Mesendoderm (in vitro differentiated cells): Measurements from ENCODE around the gene RAB14. TPM values are rescaled to one million over a fixed set of nuclear protein-coding genes. Genes with fewer than 3 reads are reported as not detected.
A peak's percentile ranks its signal among the peaks of the same experiment; 100 is the strongest.

Experiments used
- DNase-seq: peaks from one replicate; pipeline ENCODE4 v3.0.0; 2013
- H2AK5ac ChIP-seq: 2 replicates; pipeline ENCODE4 v1.6.1; 2013; ENCODE audit warnings: low read length, inconsistent platforms
- H2BK120ac ChIP-seq: 2 replicates; pipeline ENCODE4 v1.6.1; 2013; ENCODE audit warnings: low read depth, mild to moderate bottlenecking, low read length, moderate library complexity, mixed read lengths
- H2BK15ac ChIP-seq: replicated peaks from 2 replicates; pipeline ENCODE4 v1.6.1; 2013; ENCODE audit warnings: low read depth, mild to moderate bottlenecking, moderate library complexity
- H2BK5ac ChIP-seq: 2 replicates; pipeline ENCODE4 v1.6.1; 2013; ENCODE audit warnings: low read length, inconsistent platforms
- H3K18ac ChIP-seq: 2 replicates; pipeline ENCODE4 v1.6.1; 2013; ENCODE audit warnings: mild to moderate bottlenecking, low read length, mixed read lengths
- H3K23ac ChIP-seq: one replicate; pipeline ENCODE4 v1.6.1; 2013; ENCODE audit warnings: low read length
- H3K27ac ChIP-seq: 2 replicates; pipeline ENCODE4 v1.5.1; 2013; ENCODE audit warnings: low read depth, mild to moderate bottlenecking, inconsistent platforms, low read length, moderate library complexity
- H3K27me3 ChIP-seq: 2 replicates; pipeline ENCODE4 v1.6.1; 2013; ENCODE audit warnings: low read length, control low read depth, mild to moderate bottlenecking, inconsistent platforms; ENCODE audit not compliant: insufficient read depth, poor library complexity
- H3K36me3 ChIP-seq: 2 replicates; pipeline ENCODE4 v1.6.1; 2013; ENCODE audit warnings: low read length, inconsistent platforms; ENCODE audit not compliant: control insufficient read depth, insufficient read depth
- H3K4ac ChIP-seq: one replicate; pipeline ENCODE4 v1.6.1; 2013; ENCODE audit warnings: low read depth, mild to moderate bottlenecking, low read length, moderate library complexity
- H3K4me1 ChIP-seq: 2 replicates; pipeline ENCODE4 v1.6.1; 2013; ENCODE audit warnings: low read depth, low read length, inconsistent platforms; ENCODE audit not compliant: control insufficient read depth
- H3K4me2 ChIP-seq: 2 replicates; pipeline ENCODE4 v1.6.1; 2013; ENCODE audit warnings: low read length
- H3K4me3 ChIP-seq: 2 replicates; pipeline ENCODE4 v1.5.1; 2013; ENCODE audit warnings: mild to moderate bottlenecking, low read length
- H3K56ac ChIP-seq: one replicate; pipeline ENCODE4 v1.6.1; 2013; ENCODE audit warnings: low read length
- H3K79me1 ChIP-seq: 2 replicates; pipeline ENCODE4 v1.6.1; 2013; ENCODE audit warnings: low read length, inconsistent platforms
- H3K79me2 ChIP-seq: 2 replicates; pipeline ENCODE4 v1.6.1; 2013; ENCODE audit warnings: mild to moderate bottlenecking, low read length; ENCODE audit not compliant: control insufficient read depth, insufficient read depth
- H3K9ac ChIP-seq: 2 replicates; pipeline ENCODE4 v1.6.1; 2013; ENCODE audit warnings: low read length, inconsistent platforms
- H4K5ac ChIP-seq: one replicate; pipeline ENCODE4 v1.6.1; 2013; ENCODE audit warnings: low read length
- H4K8ac ChIP-seq: one replicate; pipeline ENCODE4 v1.6.1; 2013; ENCODE audit warnings: low read depth, mild to moderate bottlenecking, control low read depth, low read length, moderate library complexity
- WGBS: extraction: QIAGEN DNeasy Blood & Tissue Kit; methylation state at CpG from one replicate; pipeline ENCODE4 v1.1.7; 2013; ENCODE audit warnings: low lambda C conversion rate, missing lambda C conversion rate; ENCODE audit not compliant: insufficient coverage; ENCODE audit errors: extremely low coverage; 5-methylcytosine and 5-hydroxymethylcytosine counted together
- polyA plus RNA-seq, 2 experiments: library from polyadenylated mRNA; stranded (reverse); fragments of 200-250 nt; gene quantifications; one replicate each; pipeline ENCODE4 v1.2.3, GENCODE V29; 2013

The RAB14 gene
- polyA plus RNA-seq (2013, experiment 1 of 2), result 26.2 TPM
- polyA plus RNA-seq (2013, experiment 2 of 2), result 25.9 TPM

DNA sequence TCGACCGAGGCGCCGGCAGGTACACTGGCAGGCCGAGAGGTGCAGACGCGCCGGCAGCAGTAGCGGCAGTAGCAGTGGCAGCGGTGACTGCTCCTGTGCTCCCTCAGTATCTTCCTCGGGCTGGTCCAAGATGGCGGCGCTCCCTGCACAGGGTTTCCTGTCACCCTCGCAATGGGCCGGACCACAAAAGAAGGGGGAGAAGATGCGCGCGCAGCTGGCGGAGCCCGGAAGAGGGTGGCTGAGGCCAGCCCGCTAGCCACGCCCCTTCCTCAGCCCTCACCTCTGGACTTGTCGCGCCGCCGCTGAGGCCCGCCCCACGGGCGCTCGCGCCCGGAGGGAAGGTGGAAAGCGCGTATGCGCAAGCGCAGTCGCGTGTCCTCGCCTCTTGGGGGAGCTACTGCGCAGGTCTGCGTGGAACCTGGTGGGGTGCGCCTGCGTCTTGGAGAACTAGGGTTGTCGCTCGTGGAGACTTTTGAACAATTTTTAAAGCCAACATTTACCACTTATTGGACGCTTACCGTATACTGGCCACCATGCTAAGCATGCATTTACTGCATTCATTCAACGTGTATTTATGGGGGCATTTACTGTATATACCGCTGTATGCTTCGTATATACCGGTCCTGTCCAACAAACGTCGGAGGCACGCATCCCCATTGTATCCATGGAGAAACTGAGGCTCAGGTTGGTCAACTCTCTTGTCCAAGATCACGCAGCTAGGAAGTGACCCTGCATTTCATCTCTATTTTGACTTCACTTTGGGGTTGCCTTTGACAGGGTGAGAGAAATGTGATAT is at the start of gene RAB14:
TSS of gene RAB14 (minus strand) at position 132 of the 796 bp plus-strand sequence. CDS start 8,457 bp downstream, outside the sequence.
- Histone ChIP-seq H2BK120ac (no peak within 1 kb of the TSS), H2AK5ac (no peak within 1 kb of the TSS), H3K4me1 (peaks cover 8% of the 10 kb centered on the region), H3K27ac (peak within 1 kb of the TSS; percentile 90), H3K4me2 (peak within 1 kb of the TSS; percentile 77), H2BK5ac (peak within 1 kb of the TSS; percentile 44), H3K4me3 (peak within 1 kb of the TSS; percentile 88), H3K36me3 (no peaks in the 10 kb centered on the region), H3K9ac (peak within 1 kb of the TSS; percentile 94), H2BK15ac (no peak within 1 kb of the TSS), H3K27me3 (no peaks in the 10 kb centered on the region), H3K4ac (peak within 1 kb of the TSS; percentile 84), H3K79me1 (peaks cover 4% of the 10 kb centered on the region), H3K18ac (peak within 1 kb of the TSS; percentile 75), H3K56ac (peak within 1 kb of the TSS; percentile 94), H4K5ac (no peak within 1 kb of the TSS), H4K8ac (no peak within 1 kb of the TSS), H3K23ac (peak within 1 kb of the TSS; percentile 76), H3K79me2 (peaks cover 30% of the 10 kb centered on the region)
- DNase-seq, result peak; percentile 98
- WGBS, result no CpG with 5 or more reads among the region's 55 CpGs

DNA sequence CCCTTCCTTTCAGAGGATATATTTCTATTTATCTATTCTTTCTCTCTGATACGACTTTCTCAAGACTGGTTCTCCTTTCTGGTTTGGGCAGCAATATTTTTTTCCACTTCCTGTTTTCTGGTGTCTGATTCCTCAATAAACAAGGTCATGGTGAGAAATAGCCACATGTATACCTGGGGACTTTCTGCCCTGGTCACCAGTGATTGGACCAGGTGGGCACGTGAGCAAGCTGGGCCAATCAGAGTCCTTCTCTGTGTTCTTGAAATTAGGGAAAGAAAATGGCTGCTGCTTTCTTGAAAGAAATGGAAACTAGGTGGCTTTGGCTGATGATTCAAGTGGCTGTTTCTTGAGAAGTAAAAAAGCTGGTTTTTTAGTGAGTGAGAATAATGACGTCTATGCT is 47.9 kb upstream of the RAB14 start:
- no peak overlapping the region for H2BK120ac ChIP-seq
- no peak overlapping the region for H3K23ac ChIP-seq
- H3K4me3 ChIP-seq, result no peak overlapping the region
- H3K79me2 ChIP-seq, result no peaks in the 10 kb centered on the region
- no peak overlapping the region for H2BK15ac ChIP-seq
- H3K79me1 ChIP-seq, result no peaks in the 10 kb centered on the region
- no peak overlapping the region for H3K18ac ChIP-seq
- no peak for DNase-seq
- no peak overlapping the region for H3K9ac ChIP-seq
- H3K4ac ChIP-seq, result no peak overlapping the region
- no peak overlapping the region for H2AK5ac ChIP-seq
- no peak overlapping the region for H3K56ac ChIP-seq
- H3K36me3 ChIP-seq, result no peaks in the 10 kb centered on the region
- no peak overlapping the region for H3K4me2 ChIP-seq
- no peaks in the 10 kb centered on the region for H3K4me1 ChIP-seq
- no peak overlapping the region for H4K8ac ChIP-seq
- WGBS, result no CpG with 5 or more reads among the region's 3 CpGs
- H4K5ac ChIP-seq, result no peak overlapping the region
- H2BK5ac ChIP-seq, result no peak overlapping the region
- H3K27me3 ChIP-seq, result no peaks in the 10 kb centered on the region
- H3K27ac ChIP-seq, result no peak overlapping the region

DNA sequence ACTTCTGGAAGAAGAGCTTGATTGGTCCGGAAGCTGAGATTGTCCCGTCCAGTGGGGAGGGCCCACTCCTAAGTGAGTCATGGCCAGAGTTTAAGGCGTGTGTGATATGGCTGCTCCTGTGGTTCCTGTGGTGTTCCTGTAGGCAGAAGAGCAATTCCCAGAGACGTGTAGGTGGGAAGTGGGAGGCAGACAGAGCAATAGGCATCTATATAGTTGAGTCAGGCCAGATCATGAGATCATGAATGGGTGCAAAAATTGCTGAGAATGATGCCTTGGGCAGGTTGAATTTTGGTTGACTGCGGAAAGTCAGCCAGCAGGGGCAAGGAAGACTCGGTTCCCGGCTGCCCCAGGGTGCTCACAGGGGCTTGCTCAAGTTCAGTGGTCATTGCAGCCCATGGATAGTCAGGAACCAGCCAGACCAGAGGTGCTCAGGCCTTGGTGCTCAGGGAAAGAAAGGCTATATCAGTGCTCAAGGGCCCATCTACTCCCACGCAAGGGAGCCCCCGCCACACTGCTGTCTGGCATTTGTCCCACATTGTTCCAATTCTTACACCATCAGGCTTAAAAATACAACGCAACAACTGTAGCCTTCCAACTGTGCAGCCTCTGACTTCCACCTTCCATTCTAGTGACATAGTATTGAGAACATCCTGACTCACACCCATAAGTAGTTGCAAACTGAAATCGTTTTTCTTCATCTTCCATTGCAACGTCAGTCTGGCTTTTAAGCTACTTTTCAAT is 45.3 kb upstream of the RAB14 start:
- Histone ChIP-seq H3K27me3 (no peaks in the 10 kb centered on the region), H3K4ac (no peak overlapping the region), H3K23ac (no peak overlapping the region), H3K4me1 (no peaks in the 10 kb centered on the region), H3K9ac (no peak overlapping the region), H4K5ac (no peak overlapping the region), H3K4me2 (no peak overlapping the region), H2AK5ac (no peak overlapping the region), H3K27ac (no peak overlapping the region), H4K8ac (no peak overlapping the region), H3K56ac (no peak overlapping the region), H3K36me3 (no peaks in the 10 kb centered on the region), H2BK15ac (no peak overlapping the region), H2BK120ac (no peak overlapping the region), H3K79me1 (no peaks in the 10 kb centered on the region), H2BK5ac (no peak overlapping the region), H3K4me3 (no peak overlapping the region), H3K79me2 (no peaks in the 10 kb centered on the region), H3K18ac (no peak overlapping the region)
- WGBS, result no CpG with 5 or more reads among the region's 12 CpGs
- no peak for DNase-seq

DNA sequence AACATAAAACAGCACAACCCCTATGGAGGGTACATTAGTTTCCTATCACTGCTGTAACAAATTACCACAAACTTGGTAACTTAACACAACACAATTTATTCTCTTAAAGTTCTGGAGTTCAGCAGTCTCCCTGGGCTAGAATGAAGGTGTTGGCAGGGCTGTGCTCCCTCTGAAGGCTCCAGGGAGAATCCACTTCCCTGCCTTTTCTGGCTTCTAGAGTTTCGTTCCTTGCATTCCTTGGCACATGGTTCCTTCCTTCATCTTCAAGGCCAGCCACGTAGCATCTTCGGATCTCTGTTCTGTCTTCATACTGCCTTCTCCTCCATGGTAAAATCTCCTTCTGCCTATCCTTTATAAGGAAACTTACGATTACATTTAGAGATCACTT is 41.3 kb upstream of the RAB14 start:
- Histone ChIP-seq H3K36me3 (no peaks in the 10 kb centered on the region), H4K8ac (no peak overlapping the region), H3K4ac (no peak overlapping the region), H2BK15ac (no peak overlapping the region), H3K27ac (no peak overlapping the region), H3K18ac (no peak overlapping the region), H3K9ac (no peak overlapping the region), H3K79me2 (no peaks in the 10 kb centered on the region), H3K23ac (no peak overlapping the region), H4K5ac (no peak overlapping the region), H3K79me1 (no peaks in the 10 kb centered on the region), H2AK5ac (no peak overlapping the region), H3K4me3 (no peak overlapping the region), H3K27me3 (no peaks in the 10 kb centered on the region), H2BK120ac (no peak overlapping the region), H3K56ac (no peak overlapping the region), H2BK5ac (no peak overlapping the region), H3K4me2 (no peak overlapping the region), H3K4me1 (no peaks in the 10 kb centered on the region)
- no peak for DNase-seq
- WGBS, result no CpG with 5 or more reads among the region's 4 CpGs

DNA sequence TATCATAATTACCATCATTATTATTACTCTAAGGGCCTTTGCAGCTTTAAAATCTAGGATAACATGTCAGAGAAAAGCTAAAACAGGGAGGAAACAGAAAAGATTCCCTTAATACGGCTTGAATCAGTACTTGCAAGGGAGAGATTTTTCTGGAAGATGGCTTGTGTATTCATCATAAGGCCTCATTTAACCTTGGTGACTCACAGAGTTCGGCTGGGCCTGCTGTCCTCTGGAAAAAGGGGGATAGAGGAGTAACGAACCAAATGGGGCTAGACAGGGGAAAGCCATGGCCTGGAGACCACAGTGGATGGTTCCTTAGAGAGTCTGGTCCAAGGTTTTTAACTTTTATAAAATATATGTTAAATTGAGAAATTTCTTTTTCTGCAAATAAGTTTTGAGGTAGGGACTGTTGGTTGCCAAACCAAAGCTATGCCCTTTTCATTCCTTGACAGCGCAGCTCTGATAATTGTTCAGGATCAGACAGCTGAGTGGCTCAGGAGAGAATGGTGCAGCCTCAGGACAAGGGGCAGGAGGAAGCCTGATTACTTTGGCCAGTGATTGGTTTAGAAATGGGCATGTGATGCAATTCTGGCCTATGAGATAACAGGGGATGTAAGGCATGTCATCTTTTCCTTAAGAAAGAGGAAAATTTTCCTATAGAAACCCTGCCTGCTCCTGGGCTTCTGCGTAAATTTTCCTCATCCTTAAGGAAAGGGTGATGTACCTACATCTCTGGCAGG is 40.7 kb upstream of the RAB14 start:
- Histone ChIP-seq H2AK5ac (no peak overlapping the region), H3K56ac (no peak overlapping the region), H2BK120ac (no peak overlapping the region), H3K4ac (no peak overlapping the region), H3K9ac (no peak overlapping the region), H3K4me3 (no peak overlapping the region), H3K27me3 (no peaks in the 10 kb centered on the region), H3K79me1 (no peaks in the 10 kb centered on the region), H3K36me3 (no peaks in the 10 kb centered on the region), H3K79me2 (no peaks in the 10 kb centered on the region), H3K4me1 (no peaks in the 10 kb centered on the region), H2BK5ac (no peak overlapping the region), H3K18ac (no peak overlapping the region), H4K8ac (no peak overlapping the region), H3K27ac (no peak overlapping the region), H2BK15ac (no peak overlapping the region), H3K4me2 (no peak overlapping the region), H4K5ac (no peak overlapping the region), H3K23ac (no peak overlapping the region)
- DNase-seq, result no peak
- no CpG with 5 or more reads among the region's 5 CpGs for WGBS
